Measurements from ENCODE around the gene AUNIP.

Gene AUNIP

GRCh38 chr1:25893116-25893515 lies 33.9 kb upstream of the AUNIP start:
- H3K36me3 ChIP-seq (replicated peaks; ENCODE audit: insufficient read depth, low read length), result no peaks in the 10 kb centered on the region

GRCh38 chr1:25891606-25892005 lies 32.3 kb upstream of the AUNIP start:
- no peak for TF ChIP-seq EZH2 (optimal IDR thresholded peaks at IDR 0.05; ENCODE audit: low read depth, low read length)
- no peak for TF ChIP-seq CTCF (IDR thresholded peaks at IDR 0.05; ENCODE audit: low read length)
- H3K27ac ChIP-seq (ENCODE audit: low read length), result no peak overlapping the region
- no peaks in the 10 kb centered on the region for H3K4me1 ChIP-seq (ENCODE audit: low read length)

More at GRCh38 chr1:25893116-25893515, 33.9 kb upstream of the AUNIP start:
- Histone ChIP-seq H3K4me3 (ENCODE audit: low read length) (no peak overlapping the region), H3K4me2 (ENCODE audit: low read depth, low read length) (no peak overlapping the region), H2AFZ (ENCODE audit: low read length) (no peak overlapping the region), H3K79me2 (ENCODE audit: low read length) (no peaks in the 10 kb centered on the region), H3K27me3 (replicated peaks; ENCODE audit: insufficient read depth, low read length) (no peaks in the 10 kb centered on the region), H3K9ac (ENCODE audit: low read length) (no peak overlapping the region), H3K9me2 (replicated peaks; ENCODE audit: insufficient read depth, low read length) (no peaks in the 10 kb centered on the region), H3K27ac (ENCODE audit: low read length) (no peak overlapping the region), H4K20me1 (ENCODE audit: insufficient read depth, low read length) (no peaks in the 10 kb centered on the region), H3K9me3 (replicated peaks; ENCODE audit: insufficient read depth, low read length) (no peaks in the 10 kb centered on the region), H3F3A (ENCODE audit: insufficient read depth, low read length) (0 out of 2 replicates have a peak, but pooled peaks cover 5% of the 10 kb centered on the region), H3K4me1 (ENCODE audit: low read length) (no peaks in the 10 kb centered on the region)
- TF ChIP-seq EZH2phosphoT487 (IDR thresholded peaks at IDR 0.05; ENCODE audit: low read length), result no peak
- no peak for TF ChIP-seq CTCF (IDR thresholded peaks at IDR 0.05; ENCODE audit: low read length)
- no peak for DNase-seq

GRCh38 chr1:25890239-25891034 lies 31.2 kb upstream of the AUNIP start:
- TF ChIP-seq CTCF (IDR thresholded peaks at IDR 0.05; ENCODE audit: low read length) (no peak), EZH2 (optimal IDR thresholded peaks at IDR 0.05; ENCODE audit: low read depth, low read length) (no peak), EZH2phosphoT487 (IDR thresholded peaks at IDR 0.05; ENCODE audit: low read length) (no peak)
- DNase-seq, result no peak
- H3K27ac ChIP-seq (ENCODE audit: low read length), result no peak overlapping the region
- H3K4me3 ChIP-seq (ENCODE audit: low read length), result no peak overlapping the region
- H2AFZ ChIP-seq (ENCODE audit: low read length), result no peak overlapping the region
- no peaks in the 10 kb centered on the region for H3K79me2 ChIP-seq (ENCODE audit: low read length)
- H3K4me1 ChIP-seq (ENCODE audit: low read length), result no peaks in the 10 kb centered on the region
- H3F3A ChIP-seq (ENCODE audit: insufficient read depth, low read length), result no peaks in the 10 kb centered on the region
- H4K20me1 ChIP-seq (ENCODE audit: insufficient read depth, low read length), result no peaks in the 10 kb centered on the region
- H3K9ac ChIP-seq (ENCODE audit: low read length), result no peak overlapping the region
- no peaks in the 10 kb centered on the region for H3K36me3 ChIP-seq (replicated peaks; ENCODE audit: insufficient read depth, low read length)
- H3K9me3 ChIP-seq (replicated peaks; ENCODE audit: insufficient read depth, low read length), result no peaks in the 10 kb centered on the region
- H3K4me2 ChIP-seq (ENCODE audit: low read depth, low read length), result no peak overlapping the region
- no peaks in the 10 kb centered on the region for H3K9me2 ChIP-seq (replicated peaks; ENCODE audit: insufficient read depth, low read length)
- H3K27me3 ChIP-seq (replicated peaks; ENCODE audit: insufficient read depth, low read length), result no peaks in the 10 kb centered on the region

More at GRCh38 chr1:25891606-25892005, 32.3 kb upstream of the AUNIP start:
- no peak overlapping the region for H3K4me2 ChIP-seq (ENCODE audit: low read depth, low read length)
- no peak overlapping the region for H3K4me3 ChIP-seq (ENCODE audit: low read length)
- H3K36me3 ChIP-seq (replicated peaks; ENCODE audit: insufficient read depth, low read length), result no peaks in the 10 kb centered on the region
- no peaks in the 10 kb centered on the region for H3K9me2 ChIP-seq (replicated peaks; ENCODE audit: insufficient read depth, low read length)
- H3K9me3 ChIP-seq (replicated peaks; ENCODE audit: insufficient read depth, low read length), result no peaks in the 10 kb centered on the region
- H3K27me3 ChIP-seq (replicated peaks; ENCODE audit: insufficient read depth, low read length), result no peaks in the 10 kb centered on the region
- no peaks in the 10 kb centered on the region for H4K20me1 ChIP-seq (ENCODE audit: insufficient read depth, low read length)
- no peak for DNase-seq
- H3K79me2 ChIP-seq (ENCODE audit: low read length), result no peaks in the 10 kb centered on the region
- no peak overlapping the region for H2AFZ ChIP-seq (ENCODE audit: low read length)
- H3F3A ChIP-seq (ENCODE audit: insufficient read depth, low read length), result no peaks in the 10 kb centered on the region
- H3K9ac ChIP-seq (ENCODE audit: low read length), result no peak overlapping the region
